BE2C (cell line): ENCODE data around the gene BST1.

Experiments used
- DNase-seq: peaks from one replicate; pipeline ENCODE4 v3.0.0-alpha.2; 2020
- H3K27me3 ChIP-seq: fragments of 250-450 bp; sonication (Bioruptor Pico); 2 replicates; pipeline ENCODE4 v1.5.1; 2020; ENCODE audit warnings: mild to moderate bottlenecking
- H3K36me3 ChIP-seq: fragments of 250-450 bp; sonication (Bioruptor Pico); 2 replicates; pipeline ENCODE4 v1.5.1; 2020; ENCODE audit warnings: mild to moderate bottlenecking
- H3K4me1 ChIP-seq: fragments of 250-450 bp; sonication (Bioruptor Pico); 2 replicates; pipeline ENCODE4 v1.5.1; 2020
- H3K4me3 ChIP-seq: 2 replicates; pipeline ENCODE4 v1.5.1; 2011; ENCODE audit warnings: low read depth, low read length
- H3K9me3 ChIP-seq: fragments of 250-450 bp; sonication (Bioruptor Pico); 2 replicates; pipeline ENCODE4 v1.5.1; 2020
- TF ChIP-seq, protein P1 (sequence below): IDR thresholded peaks from 2 replicates; pipeline ENCODE4 v1.5.1; 2012; ENCODE audit warnings: mild to moderate bottlenecking, low read depth, low read length

Gene BST1

DNA sequence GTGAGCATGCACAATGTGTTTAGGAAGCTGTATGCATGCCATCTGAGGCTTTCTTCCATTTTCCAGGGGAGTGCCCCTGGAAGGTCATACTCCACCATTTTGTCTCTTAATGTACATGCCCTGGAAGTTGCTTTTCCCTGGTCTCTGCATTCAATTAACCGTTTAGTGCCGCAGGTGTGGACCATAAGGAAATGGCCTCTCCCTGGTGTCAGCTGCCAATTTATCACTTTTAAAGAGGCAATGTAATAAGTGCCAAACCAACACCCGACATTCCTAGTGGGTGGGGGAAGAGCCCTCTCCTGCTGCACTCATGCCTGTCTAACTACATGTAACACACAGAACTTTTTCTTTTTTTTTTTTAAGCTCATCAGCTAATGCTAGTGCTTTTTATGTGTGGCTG, 7.1 kb upstream of the BST1 start:
- H3K27me3 ChIP-seq: no peaks in the 10 kb centered on the region
- TF ChIP-seq, protein P1, sequence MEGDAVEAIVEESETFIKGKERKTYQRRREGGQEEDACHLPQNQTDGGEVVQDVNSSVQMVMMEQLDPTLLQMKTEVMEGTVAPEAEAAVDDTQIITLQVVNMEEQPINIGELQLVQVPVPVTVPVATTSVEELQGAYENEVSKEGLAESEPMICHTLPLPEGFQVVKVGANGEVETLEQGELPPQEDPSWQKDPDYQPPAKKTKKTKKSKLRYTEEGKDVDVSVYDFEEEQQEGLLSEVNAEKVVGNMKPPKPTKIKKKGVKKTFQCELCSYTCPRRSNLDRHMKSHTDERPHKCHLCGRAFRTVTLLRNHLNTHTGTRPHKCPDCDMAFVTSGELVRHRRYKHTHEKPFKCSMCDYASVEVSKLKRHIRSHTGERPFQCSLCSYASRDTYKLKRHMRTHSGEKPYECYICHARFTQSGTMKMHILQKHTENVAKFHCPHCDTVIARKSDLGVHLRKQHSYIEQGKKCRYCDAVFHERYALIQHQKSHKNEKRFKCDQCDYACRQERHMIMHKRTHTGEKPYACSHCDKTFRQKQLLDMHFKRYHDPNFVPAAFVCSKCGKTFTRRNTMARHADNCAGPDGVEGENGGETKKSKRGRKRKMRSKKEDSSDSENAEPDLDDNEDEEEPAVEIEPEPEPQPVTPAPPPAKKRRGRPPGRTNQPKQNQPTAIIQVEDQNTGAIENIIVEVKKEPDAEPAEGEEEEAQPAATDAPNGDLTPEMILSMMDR: no peak
- no peaks in the 10 kb centered on the region; the same call in 1 of the 2 replicates for H3K4me1 ChIP-seq
- H3K9me3 ChIP-seq: no peaks in the 10 kb centered on the region
- DNase-seq: no peak
- no peaks in the 10 kb centered on the region for H3K36me3 ChIP-seq
- no peak overlapping the region for H3K4me3 ChIP-seq

DNA sequence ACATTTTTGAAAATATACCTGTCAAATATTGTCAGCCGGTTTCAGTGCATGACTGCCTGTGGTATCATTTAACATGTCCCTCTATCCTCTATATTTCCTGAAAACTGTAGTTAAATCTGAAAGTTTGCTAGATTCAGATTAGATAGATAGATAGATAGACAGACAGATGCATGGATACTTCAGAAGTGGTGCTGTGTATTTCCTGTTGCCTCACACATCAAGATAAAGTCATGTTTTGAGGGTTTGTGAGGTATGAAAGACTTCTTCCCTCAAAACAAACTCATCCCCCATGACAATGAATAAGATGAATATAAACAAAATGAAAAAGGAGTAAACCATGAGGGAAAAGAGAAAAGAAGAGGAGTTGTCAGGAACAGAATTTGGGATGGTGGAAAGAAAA, 6.0 kb upstream of the BST1 start:
- no peaks in the 10 kb centered on the region for H3K27me3 ChIP-seq
- no peak for DNase-seq
- H3K36me3 ChIP-seq: no peaks in the 10 kb centered on the region
- TF ChIP-seq, protein P1: no peak
- no peaks in the 10 kb centered on the region for H3K9me3 ChIP-seq
- no peak overlapping the region for H3K4me3 ChIP-seq
- no peaks in the 10 kb centered on the region for H3K4me1 ChIP-seq

DNA sequence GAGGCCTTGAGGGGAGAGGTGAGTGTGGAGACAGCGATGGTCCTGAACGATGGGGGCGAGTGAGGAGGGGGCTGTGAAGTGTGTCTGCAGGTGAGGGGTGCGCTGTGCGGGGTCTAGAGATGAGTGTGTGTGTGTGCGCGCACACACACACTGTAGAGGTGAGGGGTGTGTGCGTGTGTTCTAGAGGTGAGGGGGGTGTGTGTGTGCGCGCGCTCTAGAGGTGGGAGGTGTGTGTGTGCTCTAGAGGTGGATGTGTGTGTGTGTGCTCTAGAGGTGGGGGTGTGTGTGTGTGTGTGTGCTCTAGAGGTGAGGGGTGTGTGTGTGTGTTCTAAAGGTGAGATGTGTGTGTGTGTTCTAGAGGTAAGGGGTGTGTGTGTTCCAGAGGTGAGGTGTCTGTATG, 574 bp downstream of the BST1 start:
- no peaks in the 10 kb centered on the region for H3K27me3 ChIP-seq
- peak overlapping the region; percentile 60; the same call in 1 of the 2 replicates for H3K4me3 ChIP-seq
- no peaks in the 10 kb centered on the region for H3K36me3 ChIP-seq
- no peaks in the 10 kb centered on the region for H3K9me3 ChIP-seq
- TF ChIP-seq, protein P1: no peak
- no peaks in the 10 kb centered on the region for H3K4me1 ChIP-seq
- DNase-seq: no peak

DNA sequence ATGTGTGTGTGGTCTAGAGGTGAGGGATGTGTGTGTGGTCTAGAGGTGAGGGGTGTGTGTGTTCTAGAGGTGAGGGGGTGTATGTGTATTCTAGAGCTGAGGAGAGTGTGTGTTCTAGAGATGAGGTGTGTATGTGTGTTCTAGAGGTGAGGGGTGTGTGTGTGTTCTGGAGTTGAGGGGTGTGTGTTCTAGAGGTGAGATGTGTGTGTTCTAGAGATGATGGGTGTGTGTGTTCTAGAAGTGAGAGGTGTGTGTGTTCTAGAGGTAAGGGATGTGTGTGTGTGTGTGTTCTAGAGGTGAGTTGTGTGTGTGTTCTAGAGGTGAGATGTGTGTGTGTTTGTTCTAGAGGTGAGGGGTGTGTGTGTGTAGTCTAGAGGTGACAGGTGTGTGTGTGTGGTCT, 1.3 kb downstream of the BST1 start:
- no peak for DNase-seq
- no peaks in the 10 kb centered on the region for H3K4me1 ChIP-seq
- no peak overlapping the region for H3K4me3 ChIP-seq
- H3K9me3 ChIP-seq: no peaks in the 10 kb centered on the region
- H3K27me3 ChIP-seq: no peaks in the 10 kb centered on the region
- no peaks in the 10 kb centered on the region for H3K36me3 ChIP-seq
- TF ChIP-seq, protein P1: no peak

DNA sequence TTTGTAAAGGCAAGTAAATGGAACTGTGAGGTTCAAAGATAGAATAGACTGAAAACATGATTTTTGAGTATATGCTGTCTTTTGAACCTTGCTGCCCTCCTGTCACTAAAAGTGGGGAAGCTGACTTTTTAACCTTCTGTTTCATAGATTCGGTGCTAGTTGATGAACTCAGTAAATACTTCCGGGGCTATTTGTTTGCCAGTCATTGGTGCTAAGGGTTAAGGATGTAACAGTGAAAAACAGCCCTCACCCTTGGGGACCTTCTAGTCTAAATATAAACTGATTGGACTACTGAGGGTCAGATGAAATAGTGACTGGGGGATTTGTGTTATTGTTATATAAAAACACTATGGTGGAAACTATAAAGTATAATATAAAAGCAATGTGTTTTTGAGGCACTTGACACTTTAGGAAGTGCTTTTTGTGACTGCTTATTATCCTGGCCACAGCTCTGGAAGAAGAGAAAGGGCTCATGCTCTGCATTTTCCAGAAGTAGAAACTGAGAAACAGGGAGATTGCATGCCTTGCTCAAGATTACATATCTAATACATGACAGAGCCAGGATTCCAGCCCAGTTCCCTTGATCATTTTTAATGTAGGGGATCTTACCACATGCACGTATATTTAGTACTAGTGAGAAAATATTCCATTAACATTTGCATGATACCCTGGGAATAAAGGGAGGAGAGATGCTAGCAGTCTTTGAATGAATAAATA, 3.9 kb downstream of the BST1 start:
- Histone ChIP-seq H3K4me1 (no peaks in the 10 kb centered on the region), H3K27me3 (no peaks in the 10 kb centered on the region), H3K9me3 (no peaks in the 10 kb centered on the region), H3K36me3 (no peaks in the 10 kb centered on the region), H3K4me3 (no peak overlapping the region)
- DNase-seq: no peak
- TF ChIP-seq, protein P1: no peak

DNA sequence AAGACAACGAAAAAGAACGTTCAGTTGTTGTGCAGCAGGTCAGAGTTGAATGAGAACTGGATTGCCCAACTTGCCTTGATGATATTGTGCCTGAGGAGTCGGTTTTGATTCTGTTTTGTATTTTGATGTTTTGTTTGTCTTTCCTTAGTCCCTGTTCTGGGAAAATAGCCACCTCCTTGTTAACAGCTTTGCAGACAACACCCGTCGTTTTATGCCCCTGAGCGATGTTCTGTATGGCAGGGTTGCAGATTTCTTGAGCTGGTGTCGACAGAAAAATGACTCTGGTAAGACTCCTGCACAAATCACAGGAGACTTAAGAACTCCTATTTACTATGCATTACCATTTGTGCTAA, 4.5 kb downstream of the BST1 start:
- TF ChIP-seq, protein P1: no peak
- no peaks in the 10 kb centered on the region for H3K36me3 ChIP-seq
- DNase-seq: no peak
- H3K9me3 ChIP-seq: no peaks in the 10 kb centered on the region
- H3K4me1 ChIP-seq: no peaks in the 10 kb centered on the region
- no peak overlapping the region for H3K4me3 ChIP-seq
- no peaks in the 10 kb centered on the region for H3K27me3 ChIP-seq
